ENCODE results near the gene CATSPERD.
"Not testable (repeated sequence)": the region's sequence is repeated elsewhere in the genome, so short reads cannot be mapped to it uniquely, and the experiment has no call there.

CATSPERD gene

DNA sequence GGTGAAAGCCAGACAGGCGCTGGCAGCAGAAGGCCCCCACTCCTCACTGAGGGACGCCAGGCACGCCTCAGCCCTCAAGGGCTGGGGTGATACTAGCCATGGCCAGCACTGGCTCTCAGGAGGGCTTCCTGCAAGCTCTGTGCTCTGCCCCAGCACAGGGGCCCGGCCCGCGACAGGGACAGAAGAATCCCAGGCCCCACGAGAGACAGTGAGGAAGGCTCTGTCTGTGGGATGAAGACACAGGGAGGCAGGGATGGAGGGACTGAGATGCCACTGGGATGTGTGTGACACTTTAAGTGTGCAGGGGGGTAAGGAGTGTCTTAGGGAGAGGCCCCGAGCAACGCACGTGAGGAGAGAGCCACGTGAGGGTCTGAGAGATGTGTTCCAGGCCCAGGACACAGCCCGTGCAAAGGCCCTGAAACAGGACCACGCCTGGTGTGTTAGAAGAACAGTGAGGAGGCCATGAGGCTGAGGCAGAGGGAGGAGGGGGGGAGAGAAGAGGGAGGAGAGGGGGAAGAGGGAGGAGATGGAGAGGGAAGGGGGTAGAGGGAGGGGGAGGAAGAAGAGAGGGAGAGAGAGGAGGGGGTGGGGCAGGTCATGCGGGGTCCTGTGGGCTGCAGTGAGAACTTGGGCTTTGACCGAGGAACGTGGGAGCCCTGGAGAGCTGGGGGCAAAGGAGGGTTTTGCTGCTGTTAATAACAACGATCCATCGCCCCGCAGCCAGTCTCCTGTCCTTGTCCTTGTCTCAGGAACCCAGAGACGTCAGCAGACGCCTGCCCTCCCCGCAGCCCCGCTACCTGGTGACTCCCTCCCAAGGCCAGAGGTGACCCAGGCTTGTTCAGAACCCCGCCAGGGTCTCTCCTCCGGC, 23.2 kb upstream of the CATSPERD start:
- no peak for DNase-seq (ENCODE audit: low read depth)

DNA sequence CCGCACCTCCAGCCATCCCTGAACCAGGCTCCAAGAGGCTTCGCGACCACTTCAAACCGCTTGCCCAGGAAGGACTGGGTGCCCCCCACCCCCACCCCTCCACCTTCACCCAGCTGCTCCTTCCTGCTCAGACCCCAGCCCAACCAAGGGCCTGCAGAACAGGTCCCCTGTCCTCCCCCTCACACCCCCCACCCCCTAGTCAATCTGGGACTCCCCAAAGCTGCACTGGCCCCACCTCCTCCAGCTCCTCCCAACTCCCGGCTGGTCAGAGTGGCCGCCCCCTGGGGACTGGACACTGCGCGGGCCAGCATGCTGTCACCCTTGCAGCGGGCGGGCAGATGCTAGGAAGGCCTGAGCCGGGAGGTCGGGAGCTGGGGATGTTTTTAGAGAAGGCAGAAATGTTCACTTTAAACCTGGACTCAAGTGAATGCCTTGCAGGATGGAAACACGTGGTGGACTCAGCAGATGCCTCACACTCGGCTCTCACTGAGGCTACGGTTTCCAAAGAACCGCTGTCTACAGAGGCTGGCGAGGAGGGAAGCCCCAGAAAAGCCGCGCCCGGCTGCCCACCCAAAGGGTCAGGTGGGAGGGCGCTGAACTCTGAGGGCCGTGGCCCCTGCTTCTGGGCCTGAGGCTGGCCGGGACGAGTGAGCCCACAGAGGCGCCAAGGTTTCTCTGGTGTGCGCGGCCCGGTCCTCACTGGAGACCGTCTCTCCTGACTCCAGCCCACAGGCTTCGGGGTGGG, 22.4 kb upstream of the CATSPERD start:
- DNase-seq (ENCODE audit: low read depth): no peak

DNA sequence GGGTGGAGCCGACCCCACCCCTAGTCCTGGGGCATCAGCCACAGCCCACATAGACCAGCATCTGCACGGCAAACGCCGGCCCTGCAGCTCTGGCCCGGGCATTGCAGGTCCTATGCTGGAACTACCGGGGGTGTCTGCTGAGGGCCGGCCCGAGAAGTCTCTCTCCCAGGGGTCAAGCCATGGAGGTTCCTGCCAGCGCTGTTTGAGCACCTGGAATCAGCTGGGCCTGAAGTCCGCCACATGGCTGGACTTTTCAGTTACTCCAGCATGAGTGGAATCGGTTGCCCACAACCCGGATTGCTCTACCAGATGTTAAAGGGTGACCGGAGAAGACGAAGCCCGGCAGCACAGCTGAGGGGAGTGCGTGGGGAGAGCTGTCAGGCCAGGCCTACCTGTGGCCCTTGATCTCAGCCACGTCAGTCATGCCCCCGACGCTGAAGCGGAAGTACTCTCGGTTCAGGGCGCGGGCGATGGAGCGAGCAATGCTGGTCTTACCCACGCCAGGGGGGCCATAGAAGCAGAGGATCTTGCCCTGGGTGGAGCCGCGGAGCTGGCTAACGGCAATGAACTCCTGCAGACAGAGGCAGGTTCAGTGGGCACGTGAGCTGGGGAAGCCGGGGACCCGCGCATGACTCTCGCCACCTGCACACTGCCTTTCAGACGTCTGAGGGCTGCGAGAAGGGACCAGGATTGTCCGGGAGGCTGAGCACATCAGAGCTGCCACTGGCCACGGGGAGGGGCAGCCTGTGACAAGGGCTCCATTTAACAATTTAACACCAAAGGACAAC, 21.6 kb upstream of the CATSPERD start:
- DNase-seq (ENCODE audit: low read depth): no peak

DNA sequence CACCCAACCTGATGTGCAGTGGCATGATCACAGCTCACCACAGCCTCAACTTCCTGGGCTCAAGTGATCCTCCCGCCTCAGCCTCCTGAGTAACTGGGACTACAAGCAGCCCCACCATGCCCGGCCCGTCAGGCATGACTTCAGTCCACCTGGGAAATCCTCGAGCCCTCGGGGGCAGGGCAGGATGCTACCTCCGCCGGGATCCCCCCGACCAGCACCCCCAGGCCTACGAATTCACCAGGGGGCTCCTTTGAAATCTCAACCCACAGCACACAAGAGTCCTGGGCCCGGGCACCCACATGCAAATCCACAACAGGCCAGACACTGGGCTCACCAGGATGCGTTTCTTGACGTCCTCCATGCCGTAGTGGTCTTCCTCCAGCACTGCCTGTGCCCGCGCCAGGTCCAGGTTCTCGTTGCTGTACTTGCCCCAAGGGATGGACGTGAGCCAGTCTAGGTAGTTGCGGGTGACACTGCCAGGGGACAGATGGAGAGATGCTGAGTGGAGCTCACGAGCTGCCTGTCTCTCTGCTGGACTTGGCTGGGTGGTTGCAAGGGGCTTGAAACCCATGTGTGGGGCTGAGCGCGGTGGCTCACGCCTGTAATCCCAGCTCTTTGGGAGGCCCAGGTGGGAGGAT, 19.9 kb upstream of the CATSPERD start:
- DNase-seq (ENCODE audit: low read depth): no peak

DNA sequence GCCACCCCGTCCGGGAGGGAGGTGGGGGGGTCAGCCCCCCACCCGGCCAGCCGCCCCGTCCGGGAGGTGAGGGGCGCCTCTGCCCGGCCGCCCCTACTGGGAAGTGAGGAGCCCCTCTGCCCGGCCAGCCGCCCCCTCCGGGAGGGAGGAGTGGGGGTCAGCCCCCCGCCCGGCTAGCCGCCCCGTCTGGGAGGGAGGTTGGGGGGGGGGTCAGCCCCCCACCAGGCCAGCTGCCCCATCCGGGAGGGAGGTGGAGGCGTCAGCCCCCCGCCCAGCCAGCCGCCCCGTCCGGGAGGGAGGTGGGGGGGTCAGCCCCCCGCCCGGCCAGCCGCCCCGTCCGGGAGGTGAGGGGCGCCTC, 18.4 kb upstream of the CATSPERD start:
- not testable (repeated sequence) for DNase-seq (ENCODE audit: low read depth)

DNA sequence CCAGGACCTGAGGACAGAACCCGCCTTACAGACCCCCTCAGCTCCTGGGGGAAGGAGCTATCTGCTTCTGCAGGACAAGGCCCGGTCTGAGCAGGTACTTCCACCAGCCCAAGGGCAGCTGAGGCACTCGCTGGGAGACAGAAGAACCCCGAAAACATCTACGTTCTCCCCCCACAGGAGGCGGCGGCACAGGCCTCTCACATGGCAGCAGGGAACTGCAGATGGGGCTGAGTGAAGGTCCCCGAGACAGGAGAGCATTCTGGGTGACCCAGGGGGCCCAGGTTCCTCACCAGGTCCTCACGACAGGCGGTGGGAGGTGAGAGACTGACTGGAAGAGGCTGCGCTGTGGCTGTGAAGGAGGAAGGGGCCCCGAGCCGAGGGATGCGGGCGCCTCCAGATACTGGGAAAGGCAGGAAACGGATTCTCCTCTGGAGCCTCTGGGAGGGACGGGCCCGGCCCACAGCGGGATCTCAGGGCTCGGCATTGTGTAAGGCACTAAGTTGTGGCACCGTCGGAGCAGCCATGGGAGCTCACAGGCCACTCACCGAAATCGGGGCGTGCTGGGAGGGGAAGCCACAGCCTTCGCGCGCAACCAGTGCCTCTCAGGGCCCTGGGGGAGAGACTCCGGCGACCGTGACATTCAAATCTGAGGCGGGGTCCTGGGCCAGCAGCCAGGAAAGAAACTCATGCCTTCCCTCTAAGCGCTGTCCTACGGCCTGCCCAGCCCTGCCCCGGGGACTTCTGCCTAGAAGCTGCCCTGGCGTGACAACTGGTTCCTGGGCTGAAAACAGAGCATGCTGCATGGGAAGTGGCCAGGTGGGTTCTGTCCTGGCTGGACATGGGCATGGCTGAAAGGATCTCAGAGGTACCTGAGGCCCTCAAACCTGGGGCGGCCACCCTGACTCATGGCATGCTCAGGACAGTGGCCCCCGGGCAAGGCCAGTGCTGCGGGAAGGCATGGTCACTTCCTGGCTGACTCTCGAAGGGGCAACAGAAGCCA, 16.3 kb upstream of the CATSPERD start:
- DNase-seq (ENCODE audit: low read depth): no peak

DNA sequence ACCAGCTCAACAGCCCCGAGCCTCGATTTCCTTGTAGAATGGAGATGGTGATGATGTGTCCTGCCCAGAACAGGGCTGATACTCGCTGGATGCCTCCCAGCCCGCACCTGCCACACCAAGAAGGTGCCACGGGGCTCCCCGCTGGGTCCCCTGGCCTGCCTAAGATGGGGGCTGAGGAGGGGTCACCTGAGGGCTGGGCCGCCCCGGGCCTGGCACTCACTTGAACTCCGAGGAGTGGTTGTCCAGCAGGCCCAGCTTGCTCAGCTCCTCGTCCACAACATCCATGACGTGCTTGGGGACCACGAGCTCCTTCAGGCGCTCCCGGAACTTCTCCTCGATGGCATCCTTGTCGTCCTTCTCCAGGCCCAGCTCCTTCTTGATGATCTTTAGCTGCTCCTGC, 14.9 kb upstream of the CATSPERD start:
- no peak for DNase-seq (ENCODE audit: low read depth)

DNA sequence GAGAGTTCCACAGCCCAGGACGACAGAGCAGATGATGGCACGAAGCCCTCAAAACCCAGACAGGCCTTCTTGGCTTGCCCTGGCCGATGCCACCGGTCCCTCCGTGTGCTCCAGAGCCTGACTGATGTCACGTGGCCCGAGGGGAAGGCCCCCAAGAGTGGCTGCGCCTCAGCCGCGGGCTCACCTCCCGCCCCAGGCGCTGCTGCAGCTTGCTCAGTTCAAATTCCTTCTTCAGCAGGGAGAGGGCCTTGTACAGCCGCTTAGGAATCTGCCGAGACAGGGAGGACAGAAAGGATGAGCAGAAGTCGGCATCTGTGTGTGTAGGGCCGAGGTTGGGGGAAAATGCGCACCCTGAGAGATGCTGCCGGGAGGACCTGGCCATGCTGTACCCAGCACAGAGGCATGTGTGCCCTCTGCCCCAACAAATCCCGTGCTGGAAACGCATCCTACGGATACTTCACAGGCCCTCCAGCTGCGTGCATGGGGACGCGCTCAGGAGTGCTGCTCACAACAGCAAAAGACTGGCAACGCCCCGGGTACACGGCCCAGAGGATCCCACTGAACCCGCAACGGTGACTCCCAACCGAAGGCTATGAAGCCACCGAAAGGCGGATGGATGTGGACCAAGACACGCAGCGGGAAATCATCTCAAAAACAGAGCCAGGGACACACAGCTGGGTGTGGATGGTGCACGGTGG, 13.4 kb upstream of the CATSPERD start:
- no peak for DNase-seq (ENCODE audit: low read depth)

DNA sequence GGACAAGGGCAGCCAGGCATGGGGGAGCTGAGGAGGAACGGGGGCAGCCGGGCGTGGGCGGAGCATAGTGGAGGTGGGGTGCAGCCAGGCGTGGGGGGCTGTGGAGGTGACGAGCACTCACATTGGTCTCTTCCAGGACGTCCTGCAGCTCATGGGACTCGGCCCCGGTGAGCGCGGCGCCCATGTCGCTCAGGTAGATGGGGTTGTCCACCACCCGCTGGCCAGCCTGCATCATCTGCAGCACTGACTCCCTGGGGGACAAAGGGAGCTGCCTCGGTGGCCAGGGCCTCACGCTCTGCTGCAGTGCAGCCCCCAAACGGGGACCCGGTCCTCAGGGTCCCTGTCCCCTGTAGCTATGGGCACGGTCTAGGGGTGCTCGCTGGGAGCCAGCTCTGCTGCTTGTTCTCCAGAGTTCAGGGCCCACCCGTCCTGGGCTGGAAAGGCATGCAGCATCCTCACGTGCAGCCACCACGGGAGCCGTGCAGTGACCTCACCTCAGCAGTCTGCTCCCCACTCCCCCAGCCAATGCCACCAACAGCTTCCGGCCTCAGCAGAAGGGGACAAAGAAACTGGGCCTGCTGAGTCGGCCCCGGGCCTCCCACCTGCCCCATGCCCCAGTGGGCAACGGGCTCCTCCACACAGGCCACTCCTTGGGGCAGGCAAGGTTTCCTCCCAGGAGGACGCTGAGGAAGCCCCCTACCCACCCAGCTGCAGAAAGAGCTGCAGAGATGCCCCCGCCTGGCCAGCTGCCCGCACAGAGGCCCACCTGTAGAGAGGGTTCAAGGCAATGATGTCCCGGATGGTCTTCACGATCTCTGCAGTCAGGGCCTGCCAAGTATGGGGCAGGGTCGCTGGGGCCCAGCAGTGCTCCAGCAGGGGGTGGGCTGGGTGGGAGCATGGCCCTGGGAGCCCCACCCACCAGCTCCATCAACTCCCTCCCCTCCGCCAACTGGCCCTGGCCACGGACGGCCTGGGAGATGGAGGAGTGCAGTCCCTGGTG, 12.6 kb upstream of the CATSPERD start:
- DNase-seq (ENCODE audit: low read depth): no peak

DNA sequence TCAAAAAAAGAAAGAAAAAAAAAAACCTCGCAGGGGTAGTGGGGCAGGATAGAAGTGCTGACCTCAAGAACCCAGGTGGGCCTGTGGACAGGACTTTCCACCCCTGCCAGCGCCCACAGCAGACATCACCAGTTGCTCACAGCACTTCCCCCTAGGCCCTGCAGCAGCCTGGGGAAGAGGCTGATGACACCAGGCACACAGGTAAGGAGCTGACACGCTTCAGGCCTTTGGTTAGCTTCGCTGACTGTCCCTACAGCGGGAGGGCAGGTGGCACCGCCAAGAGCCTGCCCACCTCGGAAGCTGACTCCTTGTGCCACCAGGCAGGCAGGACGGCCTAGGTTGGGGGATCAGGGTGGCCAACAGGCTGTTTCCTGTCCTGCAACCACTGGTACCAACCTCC, 9.4 kb upstream of the CATSPERD start:
- DNase-seq (ENCODE audit: low read depth): no peak

DNA sequence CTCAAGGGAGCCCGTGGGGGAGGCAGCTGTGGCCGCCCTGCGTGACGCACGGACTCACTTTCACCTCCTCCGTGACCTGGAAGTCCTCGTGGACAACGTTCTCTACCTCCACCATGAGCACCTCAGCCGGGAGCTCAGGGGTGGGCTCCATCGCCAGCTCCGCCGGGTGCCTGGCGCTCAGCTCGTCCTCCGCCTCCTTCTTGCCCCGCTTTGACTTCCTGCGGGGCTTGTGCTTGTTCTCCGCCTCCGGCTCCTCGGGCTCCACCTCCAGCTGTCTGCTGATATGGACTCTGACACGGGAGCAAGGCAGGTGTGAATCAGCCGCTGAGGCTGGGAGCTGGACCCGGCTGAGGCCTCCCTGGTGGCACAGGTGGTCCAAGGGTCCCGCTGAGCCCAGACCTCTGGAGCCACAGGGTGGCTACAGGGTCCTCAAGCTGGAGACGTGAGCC, 8.7 kb upstream of the CATSPERD start:
- no peak for DNase-seq (ENCODE audit: low read depth)

DNA sequence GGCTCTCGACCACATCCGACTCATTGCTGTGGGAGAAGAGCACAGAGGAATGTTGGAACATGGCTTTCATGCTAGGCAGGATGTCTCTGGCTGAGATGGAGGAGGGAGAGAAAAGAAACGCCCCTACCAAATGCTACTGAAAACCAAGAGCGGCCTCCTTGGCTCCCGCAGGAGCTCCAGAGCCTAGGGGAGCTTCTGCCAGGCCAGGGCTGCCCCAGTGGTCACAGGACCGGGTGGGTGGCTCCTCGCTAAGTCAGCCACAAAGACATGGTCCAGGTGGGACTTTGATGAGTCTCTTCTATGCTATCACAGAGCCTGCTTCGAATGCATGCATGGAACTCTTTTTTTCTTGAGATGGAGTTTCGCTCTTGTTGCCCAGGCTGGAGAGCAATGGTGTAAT, 7.2 kb upstream of the CATSPERD start:
- no peak for DNase-seq (ENCODE audit: low read depth)

DNA sequence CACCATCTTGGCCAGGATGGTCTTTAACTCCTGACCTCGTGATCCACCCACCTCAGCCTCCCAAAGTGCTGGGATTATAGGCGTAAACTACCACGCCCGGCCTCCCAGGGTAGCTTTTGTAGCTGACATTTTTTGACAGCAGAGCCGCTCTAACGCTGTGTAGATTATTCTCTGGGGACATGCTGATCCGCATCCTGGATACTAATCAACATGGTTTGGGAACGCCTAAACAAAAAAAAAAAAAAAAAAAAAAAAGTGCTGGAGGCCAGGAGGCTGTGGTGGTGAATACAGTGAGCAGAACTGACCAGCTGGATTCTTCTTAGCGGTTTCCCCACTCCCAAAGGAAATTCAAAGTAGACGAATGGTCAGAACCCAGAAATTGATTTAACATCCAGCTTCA, 5.6 kb upstream of the CATSPERD start:
- DNase-seq (ENCODE audit: low read depth): no peak

DNA sequence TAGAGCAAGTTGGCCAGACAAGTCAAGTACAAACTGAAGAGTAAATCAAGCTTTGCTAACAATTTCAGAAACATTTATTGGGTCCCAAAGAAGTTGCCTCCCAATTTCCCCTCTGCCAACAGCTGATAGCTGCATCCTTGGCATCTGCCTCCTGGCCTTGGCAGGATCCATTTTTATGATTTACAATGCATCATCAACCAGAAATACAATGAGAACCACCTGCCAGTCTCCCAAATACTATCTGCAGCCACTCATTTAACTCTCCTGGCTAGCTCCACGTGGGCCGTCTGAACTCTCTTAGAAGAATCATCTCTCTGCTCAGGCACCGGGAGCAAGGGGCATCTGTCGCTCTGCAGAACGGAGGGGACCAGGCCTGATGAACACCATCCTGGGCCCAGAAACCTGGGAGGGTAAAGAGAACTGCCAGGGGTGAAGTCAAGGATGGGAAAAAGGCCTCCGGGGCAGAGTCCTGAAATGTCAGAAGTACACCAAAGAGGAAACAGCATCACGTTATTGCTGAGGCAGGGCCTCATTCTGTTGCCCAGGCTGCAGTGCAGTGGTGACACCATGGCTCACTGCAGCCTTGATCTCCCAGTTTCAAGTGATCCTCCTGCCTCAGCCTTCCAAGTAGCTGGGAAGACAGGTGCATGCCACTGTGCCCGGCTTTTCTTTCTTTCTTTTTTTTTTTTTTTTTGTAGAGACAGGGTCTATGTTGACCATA, 3.1 kb upstream of the CATSPERD start:
- DNase-seq (ENCODE audit: low read depth): no peak

DNA sequence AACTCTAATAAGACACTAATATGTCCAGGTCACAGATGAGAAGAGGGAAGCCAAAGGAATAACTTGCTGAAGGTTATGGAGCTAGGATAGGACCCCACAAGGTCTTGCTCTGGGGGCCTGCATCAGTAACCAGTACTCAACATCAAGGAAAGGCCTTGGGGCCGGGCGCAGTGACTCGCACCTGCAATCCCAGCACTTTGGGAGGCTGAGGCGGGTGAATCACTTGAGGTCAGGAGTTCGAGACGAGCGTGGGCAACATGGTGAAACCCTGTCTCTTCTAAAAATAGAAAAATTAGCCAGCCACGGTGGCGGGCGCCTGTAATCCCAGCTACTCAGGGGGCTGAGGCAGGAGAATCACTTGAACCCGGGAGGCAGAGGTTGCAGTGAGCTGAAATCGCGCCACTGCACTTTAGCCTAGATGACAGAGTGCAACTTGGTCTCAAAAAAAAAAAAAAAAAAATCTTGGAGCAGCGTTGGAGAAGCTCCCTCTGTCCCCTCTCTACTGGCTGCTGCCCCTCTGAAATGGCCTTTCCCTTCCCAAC, 2.3 kb upstream of the CATSPERD start:
- DNase-seq (ENCODE audit: low read depth): no peak

DNA sequence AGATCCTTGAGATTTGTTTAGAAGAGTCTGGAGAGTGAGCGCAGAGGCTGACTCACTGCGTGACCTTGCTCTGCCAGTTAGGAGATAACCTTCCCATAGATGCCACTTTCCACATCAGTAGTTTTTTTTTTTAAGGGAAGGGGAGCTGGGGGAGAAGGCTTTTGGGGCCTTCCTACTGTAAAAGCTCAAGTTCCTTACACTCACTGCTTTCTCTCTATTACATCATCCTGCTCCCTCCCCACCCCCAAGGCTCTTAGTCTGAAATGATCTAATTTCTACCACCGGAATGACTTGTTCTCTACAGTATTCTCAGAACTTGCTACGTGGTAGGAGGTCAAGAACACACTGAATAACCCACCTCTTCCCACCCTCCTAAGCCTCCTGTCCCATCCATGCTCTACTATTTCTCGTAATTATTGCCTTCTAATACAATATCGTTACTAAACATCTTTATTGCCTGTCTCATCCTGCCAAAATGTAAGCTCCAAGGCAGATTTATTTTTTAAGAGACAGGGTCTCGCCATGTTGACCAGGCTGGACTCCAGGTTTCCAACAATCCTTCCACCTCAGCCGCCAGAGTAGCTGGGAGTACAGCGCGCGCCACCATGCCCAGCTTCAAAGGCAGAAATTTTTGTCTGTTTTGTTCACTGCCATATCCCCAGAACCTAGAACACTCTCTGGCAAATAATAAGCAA, 1.7 kb upstream of the CATSPERD start:
- DNase-seq (ENCODE audit: low read depth): no peak

DNA sequence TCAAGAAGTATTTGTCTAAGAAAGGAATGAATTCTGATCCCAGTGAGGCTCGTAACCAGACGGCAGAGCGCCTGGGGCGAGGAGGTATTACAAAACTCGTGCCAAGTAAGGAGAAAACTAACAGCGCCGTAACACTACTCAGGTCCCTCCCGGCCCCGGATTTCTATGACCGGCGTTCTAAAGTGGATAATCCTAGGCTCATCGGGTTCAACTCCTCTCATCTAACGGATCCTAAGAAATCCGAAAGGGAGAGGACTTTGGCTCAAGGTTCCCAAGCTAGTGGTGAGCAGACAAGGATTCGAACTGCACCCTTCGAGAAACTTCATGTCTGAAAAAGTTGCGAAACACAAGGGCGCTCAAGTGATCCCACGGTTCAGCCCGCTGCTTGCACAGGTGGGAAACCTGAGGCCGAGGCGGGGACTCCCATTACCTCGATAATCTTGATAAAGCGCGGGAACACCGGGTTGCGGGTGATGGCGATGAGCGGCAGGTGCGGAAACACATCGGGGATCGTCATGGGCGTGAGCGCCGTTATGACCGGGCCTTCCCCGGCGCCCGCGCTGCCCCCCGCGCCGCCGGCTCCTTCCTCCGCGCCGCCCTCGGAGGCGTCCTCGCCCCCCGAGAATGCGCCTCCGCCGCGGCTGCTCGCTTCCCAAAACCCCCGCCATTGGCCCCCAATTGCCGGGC, 1.0 kb upstream of the CATSPERD start:
- DNase-seq (ENCODE audit: low read depth): no peak

All from activated T-cell treated with anti-CD3 and anti-CD28 coated beads for 1 hour (primary cell).